22Rv1 (cell line): ENCODE data around the gene RICTOR.

Experiments
- ZFX ChIP-seq: fragments of 450-650 bp; IDR thresholded peaks from 2 replicates; pipeline ENCODE4 v1.6.1; 2017; ENCODE audit warnings: antibody characterized with exemption, borderline replicate concordance
- TF ChIP-seq, protein P1 (sequence below): fragments of 450-650 bp; IDR thresholded peaks from 2 replicates; pipeline ENCODE4 v1.5.1; 2017; ENCODE audit warnings: mild to moderate bottlenecking

DNA sequence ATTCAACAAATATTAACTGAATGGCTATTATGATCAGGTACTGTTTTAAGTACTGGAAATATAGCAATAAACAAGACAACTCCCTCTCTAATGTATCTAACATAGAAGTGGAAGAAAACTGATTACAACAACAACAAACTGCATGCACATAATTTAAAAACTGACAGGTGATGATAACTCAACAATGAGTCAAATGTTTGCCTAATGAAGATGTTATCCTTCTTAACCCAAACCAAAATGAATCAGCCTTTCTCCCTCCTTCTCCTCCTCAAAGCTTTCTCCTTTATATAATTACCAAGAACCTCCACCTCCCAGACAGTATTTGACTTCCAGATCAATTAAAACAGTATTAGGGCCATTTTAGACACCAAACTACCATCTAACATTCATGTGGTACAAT lies 49.3 kb downstream of the RICTOR start:
- TF ChIP-seq, protein P1, sequence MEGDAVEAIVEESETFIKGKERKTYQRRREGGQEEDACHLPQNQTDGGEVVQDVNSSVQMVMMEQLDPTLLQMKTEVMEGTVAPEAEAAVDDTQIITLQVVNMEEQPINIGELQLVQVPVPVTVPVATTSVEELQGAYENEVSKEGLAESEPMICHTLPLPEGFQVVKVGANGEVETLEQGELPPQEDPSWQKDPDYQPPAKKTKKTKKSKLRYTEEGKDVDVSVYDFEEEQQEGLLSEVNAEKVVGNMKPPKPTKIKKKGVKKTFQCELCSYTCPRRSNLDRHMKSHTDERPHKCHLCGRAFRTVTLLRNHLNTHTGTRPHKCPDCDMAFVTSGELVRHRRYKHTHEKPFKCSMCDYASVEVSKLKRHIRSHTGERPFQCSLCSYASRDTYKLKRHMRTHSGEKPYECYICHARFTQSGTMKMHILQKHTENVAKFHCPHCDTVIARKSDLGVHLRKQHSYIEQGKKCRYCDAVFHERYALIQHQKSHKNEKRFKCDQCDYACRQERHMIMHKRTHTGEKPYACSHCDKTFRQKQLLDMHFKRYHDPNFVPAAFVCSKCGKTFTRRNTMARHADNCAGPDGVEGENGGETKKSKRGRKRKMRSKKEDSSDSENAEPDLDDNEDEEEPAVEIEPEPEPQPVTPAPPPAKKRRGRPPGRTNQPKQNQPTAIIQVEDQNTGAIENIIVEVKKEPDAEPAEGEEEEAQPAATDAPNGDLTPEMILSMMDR: no peak
- TF ChIP-seq ZFX: no peak
